Measurements from ENCODE around the gene ITGA2.

The ITGA2 gene

DNA sequence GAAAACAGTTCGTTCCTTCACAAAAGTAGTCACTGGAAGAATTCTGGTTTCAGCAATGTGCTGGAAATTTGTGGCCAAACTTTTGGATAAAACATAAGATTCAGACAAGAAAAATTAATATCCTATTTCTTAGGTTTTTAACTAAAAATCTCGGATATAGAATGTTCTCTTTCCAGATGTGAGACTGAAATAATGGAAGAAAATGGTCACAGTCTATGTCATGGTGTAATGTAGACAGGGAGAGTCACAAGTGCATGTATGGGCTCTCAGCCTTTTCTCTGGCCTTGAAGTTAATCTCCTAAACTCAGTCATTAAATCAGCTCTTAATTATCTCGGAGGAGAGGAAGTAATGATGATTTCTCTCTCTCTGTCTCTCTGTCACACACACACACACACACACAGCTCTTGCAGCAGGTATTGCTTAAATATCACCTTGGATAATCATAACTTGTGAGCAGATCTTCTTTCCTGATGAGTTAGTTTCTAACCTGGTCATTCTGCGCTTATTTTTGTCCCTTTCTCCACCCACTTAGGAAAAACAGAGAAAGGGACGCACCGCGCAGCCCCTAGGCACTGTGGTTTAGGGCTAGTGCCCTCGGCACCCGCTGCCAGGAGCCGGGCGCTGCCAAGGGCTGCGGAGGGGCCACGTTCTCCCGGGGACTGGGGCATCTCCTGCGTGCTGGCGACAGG lies 672 bp upstream of the ITGA2 start:
- no peak for DNase-seq (ENCODE audit: low read depth)

DNA sequence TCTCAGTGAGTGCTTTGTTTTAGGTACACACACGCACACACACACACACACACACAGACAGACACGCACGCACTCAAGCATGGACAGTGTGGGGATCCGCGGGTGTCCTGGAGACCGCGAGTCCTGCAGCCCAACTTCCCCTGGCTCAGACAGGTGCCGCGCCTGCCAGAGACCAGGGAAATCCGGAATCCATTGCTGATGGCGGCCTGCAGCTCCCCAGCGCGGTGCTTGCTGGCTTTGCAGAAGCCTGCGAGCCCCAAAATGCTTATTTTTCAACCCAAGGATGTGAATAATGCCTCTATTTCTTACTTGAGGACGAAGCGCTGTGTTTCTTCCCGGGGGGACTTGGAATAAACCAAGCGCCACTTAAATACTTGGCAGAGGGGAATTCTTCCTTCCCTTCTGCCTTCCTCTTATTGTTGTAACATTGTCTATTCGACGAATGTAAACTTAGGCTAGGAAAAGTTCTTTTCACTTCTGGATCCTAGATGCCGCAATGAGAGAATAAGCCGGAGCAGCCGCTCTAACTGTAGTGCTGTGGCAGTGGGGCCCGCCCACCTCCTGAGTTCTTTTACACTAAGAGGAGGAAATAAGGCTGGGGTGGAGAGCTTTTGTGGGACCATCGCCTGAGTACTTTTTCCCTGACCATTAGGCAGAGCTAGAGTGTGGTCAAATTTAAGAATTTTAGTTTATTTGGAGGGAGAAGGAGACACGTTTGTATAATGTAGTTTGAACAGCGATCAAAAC lies 802 bp downstream of the ITGA2 start:
- DNase-seq (ENCODE audit: low read depth) = no peak

DNA sequence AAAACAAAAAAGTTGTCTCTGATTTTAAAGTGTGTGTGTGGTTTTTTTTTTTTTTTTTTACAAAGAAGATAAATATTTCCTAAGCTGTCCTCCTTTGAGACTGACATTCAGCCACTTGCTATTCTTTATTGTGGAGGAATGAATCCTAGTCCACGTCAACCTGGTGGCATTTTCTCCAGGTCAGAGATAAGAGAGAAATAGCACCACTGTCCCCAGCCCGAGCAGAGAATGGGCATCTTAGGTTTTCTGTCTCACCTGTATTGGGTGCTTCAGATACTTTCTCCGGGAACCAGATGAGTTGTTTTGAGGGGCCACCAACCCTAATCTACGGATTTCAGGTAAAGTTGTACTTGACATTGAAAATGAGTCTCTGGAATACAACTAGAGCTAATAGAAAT lies 1.4 kb downstream of the ITGA2 start:
- DNase-seq (ENCODE audit: low read depth) = no peak

DNA sequence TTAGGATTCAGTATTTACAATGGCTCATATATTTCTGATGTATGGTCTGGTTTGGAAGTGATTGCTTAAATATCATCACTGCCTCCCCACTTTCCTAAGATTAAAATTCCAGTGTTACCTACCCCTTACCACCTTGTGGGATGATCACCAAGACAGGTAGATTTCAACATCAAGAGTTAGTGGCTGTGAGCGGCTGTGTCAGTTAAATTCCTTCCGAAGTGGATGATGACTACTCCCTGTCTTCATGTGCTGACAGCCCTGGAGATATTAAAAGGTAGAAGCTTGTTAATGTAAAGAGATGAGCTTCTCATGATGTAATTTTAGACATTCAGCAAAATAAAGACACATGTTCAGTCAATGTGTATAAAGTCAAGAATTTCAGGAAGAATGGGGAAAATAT lies 4.2 kb downstream of the ITGA2 start:
- DNase-seq (ENCODE audit: low read depth) = no peak

DNA sequence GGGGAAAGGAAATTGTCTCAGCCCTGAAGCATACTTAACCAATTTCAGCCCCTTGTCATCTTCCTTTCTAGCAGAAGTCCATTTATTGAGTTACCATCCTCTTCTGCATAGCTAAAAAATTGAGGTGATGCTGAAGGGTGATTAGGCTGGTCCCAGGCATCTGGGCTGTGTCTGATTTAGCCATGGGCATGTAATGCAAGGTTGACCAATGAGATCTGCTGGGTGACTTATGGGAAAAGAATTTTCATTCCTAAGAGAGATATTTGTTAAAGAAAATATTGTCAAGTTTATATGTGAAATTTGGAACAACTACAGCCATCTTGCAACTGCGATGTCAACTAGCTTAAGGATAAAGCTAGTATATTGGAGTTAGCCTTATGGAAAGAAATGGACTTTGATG lies 5.1 kb downstream of the ITGA2 start:
- no peak for DNase-seq (ENCODE audit: low read depth)

DNA sequence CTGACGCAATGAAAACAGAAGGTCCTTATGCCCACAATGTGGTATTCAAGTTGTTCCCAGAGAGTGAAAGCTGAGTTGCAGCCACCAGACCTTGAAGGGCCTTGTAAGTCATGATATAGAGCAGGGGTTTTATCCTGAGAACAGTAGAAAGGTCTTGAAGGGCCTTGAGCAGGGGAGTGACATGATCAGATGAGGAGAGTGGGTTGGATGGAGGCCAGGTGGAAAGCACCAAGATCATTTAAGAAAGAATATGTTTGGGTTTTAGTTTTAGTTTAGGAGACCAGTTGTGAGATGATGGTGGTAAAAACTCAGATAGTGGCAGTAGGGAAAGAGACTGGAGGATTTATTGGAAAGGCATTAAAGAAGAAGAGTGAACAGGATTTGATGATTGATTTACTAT lies 5.9 kb downstream of the ITGA2 start:
- DNase-seq (ENCODE audit: low read depth) = no peak

DNA sequence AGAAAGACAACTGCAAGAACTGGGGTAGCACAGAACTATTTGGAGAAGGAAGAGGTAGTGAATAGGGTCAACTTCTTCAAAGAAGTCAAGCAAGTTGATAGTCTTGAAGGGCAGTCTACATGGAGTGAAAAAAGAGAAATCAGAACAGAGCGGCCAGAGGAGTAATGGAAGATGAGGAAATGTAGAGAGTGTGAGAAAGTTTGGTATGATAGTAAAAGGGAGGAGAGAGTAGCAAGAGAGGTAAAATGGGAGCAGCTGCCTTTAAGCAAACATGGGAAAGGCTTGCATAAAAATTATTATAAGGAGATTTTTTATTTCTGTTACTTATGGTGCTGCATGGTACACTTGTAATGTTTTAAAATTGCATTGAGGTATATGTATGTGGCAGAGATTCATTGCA lies 6.8 kb downstream of the ITGA2 start:
- DNase-seq (ENCODE audit: low read depth) = no peak

DNA sequence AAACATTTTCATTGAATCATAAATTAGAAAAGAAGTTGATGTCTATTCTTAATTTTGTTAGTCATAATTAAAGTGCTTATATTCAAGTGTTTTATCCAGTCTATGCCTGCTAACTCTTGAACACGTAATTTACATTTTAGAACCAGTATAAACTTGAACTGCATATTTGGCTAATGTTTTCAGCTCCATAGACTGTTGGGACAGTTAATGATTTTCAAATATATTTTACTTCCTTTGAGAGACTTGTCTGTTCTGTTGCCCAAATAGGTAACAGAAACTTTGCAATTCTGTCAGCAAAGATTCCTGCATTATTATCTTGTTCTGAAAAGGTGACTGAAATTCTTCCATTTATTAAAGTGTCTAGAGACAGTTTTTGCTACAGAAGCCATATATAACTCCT lies 7.8 kb downstream of the ITGA2 start:
- no peak for DNase-seq (ENCODE audit: low read depth)

DNA sequence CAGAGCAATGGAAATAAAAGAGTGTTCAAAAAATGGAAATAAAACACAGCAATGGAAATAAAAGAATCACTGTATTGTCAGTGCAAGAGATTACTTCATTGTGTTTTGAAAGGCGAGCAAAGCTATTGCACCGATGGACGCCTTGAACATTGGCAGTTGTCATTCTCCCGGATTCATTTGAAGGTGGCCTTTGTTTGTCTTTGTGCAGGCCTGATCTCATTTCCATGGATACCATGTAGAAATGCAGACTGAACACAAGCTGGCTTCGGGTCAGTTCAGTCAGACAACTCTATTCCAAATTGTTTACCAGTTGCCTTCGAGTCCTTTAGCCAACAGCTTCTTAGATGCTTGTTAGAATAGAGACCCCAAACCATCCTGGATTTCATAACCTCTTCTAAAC lies 8.3 kb downstream of the ITGA2 start:
- DNase-seq (ENCODE audit: low read depth) = no peak

DNA sequence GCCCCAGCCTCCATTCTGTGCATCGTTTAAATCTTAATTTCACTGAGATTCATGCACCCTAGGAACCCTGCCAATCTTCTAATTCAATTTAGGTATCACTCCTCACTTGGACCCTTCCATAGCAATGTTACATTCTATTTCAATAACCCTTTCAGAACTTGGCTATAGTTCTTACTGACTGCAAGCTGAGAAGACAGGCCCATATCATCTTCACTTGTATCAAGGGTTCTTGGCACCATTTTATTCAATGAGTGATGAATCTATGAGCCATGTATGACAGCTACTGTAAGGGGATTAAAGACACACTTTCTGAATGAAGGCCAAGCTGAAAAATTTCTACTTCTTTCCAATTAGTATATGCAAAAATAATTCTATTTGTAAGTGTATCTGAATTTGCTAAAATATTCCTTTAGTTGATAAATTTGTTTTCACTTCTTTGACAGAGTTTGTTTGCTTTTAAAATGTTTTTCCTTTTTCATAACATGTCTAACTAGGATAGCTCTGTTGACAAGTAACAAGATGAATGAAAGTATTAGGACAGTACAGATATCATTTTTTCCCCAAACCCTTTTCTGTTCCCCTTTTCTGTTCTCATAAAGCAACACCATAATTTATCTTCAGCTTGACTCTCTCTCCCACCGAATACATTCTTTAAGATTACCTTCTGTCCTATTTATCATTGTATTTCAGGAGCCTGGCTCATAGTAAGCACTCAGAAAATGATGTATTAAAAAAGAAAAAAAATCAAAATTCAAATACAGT lies 9.6 kb downstream of the ITGA2 start:
- no peak for DNase-seq (ENCODE audit: low read depth)

DNA sequence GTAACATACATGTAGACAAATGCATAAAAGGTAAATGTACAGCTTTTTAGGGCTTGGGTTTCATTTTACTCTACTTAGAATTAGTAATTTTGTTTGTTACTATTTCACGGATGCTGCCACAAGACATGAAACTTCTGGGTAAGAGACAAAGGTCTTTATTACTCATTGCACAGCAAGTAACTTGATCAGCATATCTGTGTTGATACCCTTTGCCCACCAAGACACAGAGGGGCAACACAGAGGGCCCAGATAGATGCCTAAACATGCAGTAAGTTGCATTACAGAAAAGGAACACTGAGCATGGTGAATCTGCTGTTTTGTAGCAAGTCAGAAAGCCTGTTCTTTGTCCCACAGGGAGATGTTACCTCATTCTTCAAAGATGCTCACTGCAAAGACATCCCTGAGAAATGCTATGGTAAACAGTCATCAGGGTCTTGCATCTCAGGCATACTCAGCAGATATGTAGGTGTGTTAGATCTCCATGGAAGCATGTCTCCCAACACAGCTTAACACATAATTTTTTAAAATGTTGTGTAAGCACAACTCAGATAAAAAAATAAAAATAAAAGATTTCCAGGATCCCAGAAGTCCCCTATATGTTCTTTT lies 10.3 kb downstream of the ITGA2 start:
- no peak for DNase-seq (ENCODE audit: low read depth)

DNA sequence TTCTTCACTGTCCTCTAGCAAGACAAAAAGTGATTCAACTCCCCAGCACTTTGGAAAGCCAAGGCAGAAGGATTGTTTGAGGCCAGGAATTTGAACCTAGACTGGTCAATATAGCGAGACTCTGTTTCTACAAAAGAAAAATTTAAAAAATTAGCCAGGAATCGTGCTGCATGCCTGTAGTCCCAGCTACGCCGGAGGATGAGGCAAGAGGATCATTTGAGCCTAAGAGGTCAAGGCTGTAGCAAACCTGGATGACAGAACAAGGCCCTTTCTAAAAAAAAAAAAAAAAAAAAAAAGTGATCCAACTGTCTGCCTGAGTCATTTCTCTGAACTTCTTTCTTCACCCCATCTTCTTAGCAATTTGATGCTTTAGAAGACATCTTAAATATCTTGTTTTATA lies 12.4 kb downstream of the ITGA2 start:
- no peak for DNase-seq (ENCODE audit: low read depth)

DNA sequence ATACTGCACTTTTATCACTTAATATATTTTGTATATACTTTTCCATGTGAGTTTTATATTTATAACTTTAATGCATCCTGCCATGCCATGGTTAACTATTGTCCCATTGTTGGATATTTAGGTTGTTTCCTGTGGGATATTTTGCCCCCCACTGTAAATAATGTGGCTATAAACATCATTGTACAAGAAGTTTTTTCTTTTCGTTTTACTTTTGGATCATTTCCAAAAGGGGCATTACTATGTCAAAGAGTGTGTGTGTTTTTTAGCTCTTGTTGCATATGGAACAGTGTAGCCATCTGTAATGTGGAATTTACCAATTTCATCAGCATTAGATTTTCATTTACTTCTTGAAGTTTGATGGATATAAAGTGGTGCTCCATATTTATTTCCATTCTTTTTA lies 13.3 kb downstream of the ITGA2 start:
- no peak for DNase-seq (ENCODE audit: low read depth)

DNA sequence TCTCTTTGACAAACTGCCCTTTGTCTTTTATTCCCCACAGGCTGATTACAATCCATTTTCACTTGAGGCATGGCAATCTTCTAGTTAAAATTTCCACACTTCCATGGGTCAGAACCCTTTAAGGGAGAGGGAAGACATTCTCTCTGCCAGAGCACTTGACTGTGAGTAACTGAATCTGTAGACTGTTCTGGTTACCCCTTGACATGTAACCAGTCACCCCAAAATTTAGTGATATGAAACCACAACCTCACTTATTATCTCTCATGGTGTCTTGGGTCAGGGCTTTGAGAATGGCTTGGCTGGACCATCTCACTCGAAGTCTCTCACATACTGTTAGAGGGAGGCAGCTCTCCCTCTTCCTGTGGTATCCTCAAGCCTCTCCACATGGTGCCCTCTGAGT lies 14.0 kb downstream of the ITGA2 start:
- DNase-seq (ENCODE audit: low read depth) = no peak

DNA sequence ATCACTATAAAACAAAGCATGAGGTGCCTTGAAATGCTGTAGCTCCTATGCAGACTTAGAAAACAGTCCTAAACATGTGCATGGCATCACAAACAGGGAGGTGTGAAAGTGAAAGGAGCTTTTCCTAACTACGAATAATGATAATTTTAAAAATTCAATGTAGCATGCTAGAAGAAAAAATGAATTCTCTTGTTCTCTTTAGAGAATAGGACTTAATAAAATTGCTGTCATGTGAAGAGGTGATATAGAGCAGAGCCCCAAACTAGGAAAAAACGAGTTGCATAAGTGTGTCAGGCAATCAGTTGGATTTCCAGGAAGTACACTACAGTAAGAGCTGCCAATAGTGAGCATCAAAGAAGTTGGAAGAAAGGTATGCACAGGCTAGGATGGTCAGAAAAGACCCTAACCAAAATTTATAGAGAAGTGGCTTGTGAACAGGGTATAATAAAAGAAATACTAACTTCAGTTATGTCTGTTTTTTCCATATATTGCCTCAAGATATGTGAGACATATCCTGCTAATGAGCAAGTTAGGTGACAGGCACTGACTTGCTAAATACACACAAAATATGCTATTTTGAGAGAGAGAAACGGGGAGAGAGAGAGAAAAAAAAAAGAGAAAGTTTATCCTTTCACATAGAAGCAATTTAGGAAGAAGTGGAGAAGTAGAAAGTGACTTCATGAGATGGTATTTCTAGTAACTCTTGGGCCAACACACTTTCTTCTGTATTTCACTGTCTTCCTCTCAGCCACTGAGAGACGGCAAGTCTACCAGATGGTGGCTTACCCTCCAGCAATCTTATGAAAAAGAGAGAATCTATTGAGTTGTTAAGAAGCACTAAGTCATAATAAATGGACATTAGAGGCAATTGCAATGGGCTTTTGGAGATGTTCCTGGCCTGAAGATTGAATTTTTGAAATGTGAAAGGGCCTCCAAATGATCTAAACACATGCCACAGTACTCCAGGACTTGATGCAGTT lies 18.0 kb downstream of the ITGA2 start:
- DNase-seq (ENCODE audit: low read depth) = no peak

DNA sequence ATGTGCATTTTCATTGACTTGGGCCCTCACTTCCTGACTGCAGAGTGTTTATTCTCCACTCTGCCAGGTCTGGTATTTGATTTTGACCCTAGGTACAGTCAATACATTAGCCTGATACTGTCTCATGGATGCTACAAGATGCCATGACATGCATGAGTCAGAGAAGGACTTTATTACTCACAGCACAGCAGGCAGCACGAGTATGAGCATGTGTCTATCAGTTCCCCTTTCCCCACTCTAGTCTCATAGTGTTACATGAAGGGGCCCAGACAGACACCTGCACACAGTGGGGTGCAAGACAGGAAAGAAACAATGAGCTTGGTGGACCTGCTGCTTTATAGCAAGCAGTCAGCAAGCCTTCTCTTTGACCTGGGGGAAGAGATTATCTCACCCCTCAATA lies 19.6 kb downstream of the ITGA2 start:
- no peak for DNase-seq (ENCODE audit: low read depth)

DNA sequence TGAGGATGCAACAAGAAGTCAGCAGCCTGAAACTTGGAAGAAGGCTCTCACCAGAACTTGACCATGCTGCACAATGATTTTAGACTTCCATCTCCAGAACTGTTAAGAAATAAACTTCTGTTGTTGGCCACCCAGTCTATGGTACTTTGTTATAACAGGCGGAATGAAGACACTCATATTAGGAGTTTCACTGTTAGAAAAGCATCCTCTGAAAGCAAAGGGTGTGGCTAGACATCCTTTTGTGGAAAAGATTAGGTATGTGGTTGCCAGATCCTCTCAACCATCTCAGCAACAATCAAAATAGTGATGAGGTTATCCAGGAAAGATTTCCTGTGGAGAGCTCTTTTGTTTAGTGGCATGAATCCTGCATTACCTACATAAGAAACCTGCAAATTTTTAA lies 20.7 kb downstream of the ITGA2 start:
- DNase-seq (ENCODE audit: low read depth) = no peak

DNA sequence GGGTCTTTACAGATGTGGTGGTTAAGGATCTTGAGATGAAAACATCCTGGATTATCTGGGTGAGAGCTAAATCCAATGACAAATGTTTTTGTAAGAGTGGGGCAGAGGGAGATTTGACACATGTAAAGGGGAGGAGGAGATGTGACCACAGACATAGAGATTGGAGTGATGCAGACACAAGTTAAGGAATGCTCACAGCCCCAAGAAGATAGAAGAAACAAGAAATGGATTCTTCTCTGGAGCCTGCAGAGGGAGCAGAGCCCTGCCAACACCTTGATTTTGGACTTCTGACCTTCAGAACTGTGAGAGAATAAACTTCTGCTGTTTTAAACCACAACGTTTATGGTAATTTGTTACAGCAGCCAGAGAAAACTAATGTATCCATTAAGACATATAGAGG lies 21.7 kb downstream of the ITGA2 start:
- no peak for DNase-seq (ENCODE audit: low read depth)

DNA sequence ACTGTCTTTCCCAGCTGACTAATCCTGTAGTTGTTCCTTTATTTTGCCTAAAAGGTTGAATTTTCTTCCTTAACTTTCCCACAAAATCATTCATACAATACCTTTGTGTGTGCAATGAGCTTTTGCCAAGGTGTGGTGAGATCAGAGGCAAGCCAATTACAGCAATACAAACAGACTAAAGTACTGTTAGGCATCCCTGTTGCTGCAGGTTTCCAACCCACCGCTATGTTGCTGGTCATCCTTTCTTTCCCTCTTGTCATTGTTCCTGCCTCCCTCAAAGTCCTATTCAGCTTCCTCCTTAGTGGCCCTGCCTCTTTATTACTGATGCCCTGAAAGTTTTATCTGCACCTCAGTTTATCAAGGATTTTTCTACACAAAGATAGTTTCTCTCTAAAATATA lies 22.1 kb downstream of the ITGA2 start:
- DNase-seq (ENCODE audit: low read depth) = no peak

DNA sequence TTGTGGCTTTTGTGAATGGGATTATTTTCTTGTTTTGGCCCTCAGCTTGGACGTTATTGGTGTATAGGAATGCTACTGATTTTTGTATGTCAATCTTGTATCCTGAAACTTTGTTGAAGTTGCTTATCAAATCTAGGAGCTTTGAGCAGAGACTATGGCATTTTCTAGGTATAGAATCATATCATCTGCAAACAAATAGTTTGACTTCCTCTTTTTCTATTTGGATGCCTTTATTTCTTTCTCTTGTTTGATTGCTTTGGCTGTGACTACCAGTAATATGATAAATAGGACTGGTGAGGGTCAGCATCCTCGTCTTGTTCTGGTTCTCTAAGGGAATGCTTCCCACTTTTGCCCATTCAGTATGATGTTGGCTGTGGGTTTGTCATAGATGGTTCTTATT lies 24.7 kb downstream of the ITGA2 start:
- DNase-seq (ENCODE audit: low read depth) = no peak

DNA sequence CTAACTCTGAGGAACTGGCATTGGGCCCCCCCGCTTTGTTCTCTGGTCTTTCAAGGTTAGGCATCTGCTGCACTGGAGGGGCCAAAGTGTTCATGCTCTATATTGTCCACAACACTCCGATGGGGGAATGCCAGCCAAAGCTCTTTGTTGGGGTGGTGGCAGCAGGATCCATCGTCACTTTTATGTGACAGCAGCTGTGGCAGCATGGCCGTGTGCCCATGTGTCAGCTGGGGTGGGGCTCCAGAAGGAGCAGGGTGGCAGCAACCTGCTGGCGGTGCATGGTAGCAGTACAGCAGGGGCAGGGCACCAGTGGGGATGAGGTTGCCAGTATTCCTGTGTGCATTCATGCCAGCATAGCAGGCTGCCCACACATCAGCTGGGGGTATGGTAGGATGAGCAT lies 28.2 kb downstream of the ITGA2 start:
- no peak for DNase-seq (ENCODE audit: low read depth)
